K562 treated with DMSO at 1 percent for 24 hours (cell line): ENCODE data around the gene DNAJC3. TPM values are rescaled to one million over a fixed set of nuclear protein-coding genes. Genes with fewer than 3 reads are reported as not detected.

Experiments used
- total RNA-seq: library from RNA; unstranded; fragments of 300-600 nt; gene quantifications from 2 replicates; pipeline ENCODE4 v1.2.3, GENCODE V29; 2022; ENCODE audit warnings: low read depth; ENCODE audit not compliant: insufficient read depth

DNAJC3 gene, protein sequence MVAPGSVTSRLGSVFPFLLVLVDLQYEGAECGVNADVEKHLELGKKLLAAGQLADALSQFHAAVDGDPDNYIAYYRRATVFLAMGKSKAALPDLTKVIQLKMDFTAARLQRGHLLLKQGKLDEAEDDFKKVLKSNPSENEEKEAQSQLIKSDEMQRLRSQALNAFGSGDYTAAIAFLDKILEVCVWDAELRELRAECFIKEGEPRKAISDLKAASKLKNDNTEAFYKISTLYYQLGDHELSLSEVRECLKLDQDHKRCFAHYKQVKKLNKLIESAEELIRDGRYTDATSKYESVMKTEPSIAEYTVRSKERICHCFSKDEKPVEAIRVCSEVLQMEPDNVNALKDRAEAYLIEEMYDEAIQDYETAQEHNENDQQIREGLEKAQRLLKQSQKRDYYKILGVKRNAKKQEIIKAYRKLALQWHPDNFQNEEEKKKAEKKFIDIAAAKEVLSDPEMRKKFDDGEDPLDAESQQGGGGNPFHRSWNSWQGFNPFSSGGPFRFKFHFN
- total RNA-seq, result 10.1 and 10.2 TPM in 2 replicates

DNA sequence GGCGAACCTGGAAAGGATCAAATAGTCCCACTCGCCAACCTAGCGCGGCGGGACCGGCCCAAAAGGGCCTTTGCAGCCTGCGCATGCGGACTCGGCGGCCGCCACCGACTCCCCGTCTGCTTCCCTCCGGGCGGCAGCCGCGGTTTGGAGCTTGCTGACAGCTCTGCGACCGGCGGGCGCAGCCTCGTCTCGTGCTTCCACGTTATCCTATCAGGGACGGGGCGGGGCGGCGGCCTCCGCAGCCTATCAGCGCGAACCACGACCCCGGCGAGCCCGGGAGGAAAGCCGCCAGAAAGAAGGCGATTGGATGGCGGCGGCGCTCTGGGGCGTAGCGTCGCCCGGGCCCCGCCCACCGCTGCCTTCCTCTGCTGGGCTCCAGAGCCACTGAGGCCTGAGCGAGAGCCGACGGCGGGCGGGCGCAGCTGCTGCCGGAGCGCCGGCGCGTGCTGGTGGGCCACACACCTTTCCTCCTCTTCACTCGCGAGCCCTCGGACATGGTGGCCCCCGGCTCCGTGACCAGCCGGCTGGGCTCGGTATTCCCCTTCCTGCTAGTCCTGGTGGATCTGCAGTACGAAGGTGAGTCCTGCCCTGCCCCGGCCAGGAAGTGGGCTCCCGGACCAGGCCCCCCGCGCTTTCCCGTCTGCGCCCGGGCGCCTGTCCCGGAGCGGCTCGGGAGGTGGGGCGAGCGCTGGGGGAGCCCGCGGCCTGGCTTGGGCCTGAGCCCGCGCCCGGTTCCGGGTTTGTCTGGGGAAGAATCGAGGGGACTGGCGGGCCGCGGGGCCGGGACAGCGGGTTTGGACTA, at the start of gene DNAJC3:
Gene DNAJC3, plus strand, starts transcription at position 378 of the 802 bp plus-strand sequence. Its CDS starts 117 bp downstream, at position 495.

DNA sequence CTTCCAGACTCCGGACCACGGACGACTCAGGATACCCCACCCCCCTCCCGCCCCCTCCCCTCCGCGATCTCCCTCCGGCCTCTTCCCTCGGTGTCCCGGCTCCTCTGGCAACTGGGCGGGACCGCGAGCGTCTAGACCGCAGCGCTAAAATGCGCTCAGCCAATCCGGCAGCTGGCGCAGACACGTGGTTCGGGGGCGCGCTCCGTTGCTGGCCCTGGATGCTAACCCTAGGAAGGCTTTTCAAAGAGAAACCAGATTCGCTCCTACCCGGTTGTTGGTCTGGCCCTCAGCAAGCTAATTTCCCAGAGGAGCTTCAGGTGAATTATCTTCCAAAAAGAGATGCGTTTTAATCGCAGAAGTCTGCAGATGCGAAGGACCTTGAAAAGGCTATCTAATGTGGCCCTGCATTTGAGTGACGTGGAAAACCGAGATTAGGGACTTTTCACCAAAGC, 32.3 kb upstream of the DNAJC3 start, which contains the start of gene DZIP1:
Gene DZIP1, minus strand, starts transcription at position 106 of the 452 bp plus-strand sequence. CDS start 2,677 bp downstream, outside the sequence.

Other genes starting within 250 kb of the DNAJC3 start
- gene CLDN10, start 124.4 kb upstream of the DNAJC3 start, total RNA-seq, result not detected in 2 replicates
- gene DZIP1, start 32.4 kb upstream of the DNAJC3 start, total RNA-seq, result not detected in 2 replicates